ENCODE measurements around the gene IL25. TPM values are rescaled to one million over a fixed set of nuclear protein-coding genes. Genes with fewer than 3 reads are reported as not detected.

The IL25 gene
- total RNA-seq, 1 experiment from 2014 or later, result not detected

- CTCF ChIA-PET, result no interaction called here
Measured at GRCh38 chr14:23347406-23348296, 25.0 kb upstream of the IL25 start.

GRCh38 chr14:23348297-23348655 is 24.3 kb upstream of the IL25 start:
- intact Hi-C loops (cut with micrococcal nuclease; ENCODE audit: unreplicated experiment), result no loop called here
- H3K27me3 ChIP-seq (ENCODE audit: insufficient read depth, low read depth), result peaks cover 44% of the 10 kb centered on the region
- no peak overlapping the region for H3K4me3 ChIP-seq
- no peaks in the 10 kb centered on the region for H3F3A ChIP-seq (ENCODE audit: insufficient read depth, low read depth)
- no peaks in the 10 kb centered on the region for H3K9me2 ChIP-seq (ENCODE audit: insufficient read depth)
- BruUV-seq (replicated peaks), result no TSS peak
- no peaks in the 10 kb centered on the region for H3K36me3 ChIP-seq (ENCODE audit: low read depth)
- CTCF ChIA-PET, result interaction anchor here (0.5 kb wide), 1 partner anchor 704 kb away, joined by 3 read pairs; no protein-coding TSS in a partner anchor
- no peak overlapping the region for H2AFZ ChIP-seq
- TF ChIP-seq, protein P1, sequence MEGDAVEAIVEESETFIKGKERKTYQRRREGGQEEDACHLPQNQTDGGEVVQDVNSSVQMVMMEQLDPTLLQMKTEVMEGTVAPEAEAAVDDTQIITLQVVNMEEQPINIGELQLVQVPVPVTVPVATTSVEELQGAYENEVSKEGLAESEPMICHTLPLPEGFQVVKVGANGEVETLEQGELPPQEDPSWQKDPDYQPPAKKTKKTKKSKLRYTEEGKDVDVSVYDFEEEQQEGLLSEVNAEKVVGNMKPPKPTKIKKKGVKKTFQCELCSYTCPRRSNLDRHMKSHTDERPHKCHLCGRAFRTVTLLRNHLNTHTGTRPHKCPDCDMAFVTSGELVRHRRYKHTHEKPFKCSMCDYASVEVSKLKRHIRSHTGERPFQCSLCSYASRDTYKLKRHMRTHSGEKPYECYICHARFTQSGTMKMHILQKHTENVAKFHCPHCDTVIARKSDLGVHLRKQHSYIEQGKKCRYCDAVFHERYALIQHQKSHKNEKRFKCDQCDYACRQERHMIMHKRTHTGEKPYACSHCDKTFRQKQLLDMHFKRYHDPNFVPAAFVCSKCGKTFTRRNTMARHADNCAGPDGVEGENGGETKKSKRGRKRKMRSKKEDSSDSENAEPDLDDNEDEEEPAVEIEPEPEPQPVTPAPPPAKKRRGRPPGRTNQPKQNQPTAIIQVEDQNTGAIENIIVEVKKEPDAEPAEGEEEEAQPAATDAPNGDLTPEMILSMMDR (conservative IDR thresholded peaks at IDR 0.05), result no peak
- no peaks in the 10 kb centered on the region for H3K79me2 ChIP-seq (ENCODE audit: low read depth)
- POLR2A ChIA-PET (ENCODE audit: unreplicated experiment), result no interaction called here
- H4K20me1 ChIP-seq (ENCODE audit: insufficient read depth), result no peaks in the 10 kb centered on the region
- H3K27ac ChIP-seq, result no peak overlapping the region
- H3K4me1 ChIP-seq (replicated peaks; ENCODE audit: insufficient read depth), result no peaks in the 10 kb centered on the region
- H3K4me2 ChIP-seq, result no peak overlapping the region
- H3K9me3 ChIP-seq (ENCODE audit: insufficient read depth, low read depth), result no peaks in the 10 kb centered on the region; the same call in 1 of the 2 replicates
- DNase-seq, result no peak

More at GRCh38 chr14:23347406-23348296, 25.0 kb upstream of the IL25 start:
- TF ChIP-seq EZH2 (IDR thresholded peaks at IDR 0.05; ENCODE audit: low read depth), result no peak
- TF ChIP-seq, protein P1 (conservative IDR thresholded peaks at IDR 0.05), result no peak
- H2AFZ ChIP-seq, result no peak overlapping the region
- no peaks in the 10 kb centered on the region for H3K4me1 ChIP-seq (replicated peaks; ENCODE audit: insufficient read depth)
- no peak overlapping the region for H3K27ac ChIP-seq
- no TSS peak for BruUV-seq (replicated peaks)
- H3K4me3 ChIP-seq, result no peak overlapping the region
- H3K27me3 ChIP-seq (ENCODE audit: insufficient read depth, low read depth), result peaks cover 43% of the 10 kb centered on the region
- no peaks in the 10 kb centered on the region for H3K79me2 ChIP-seq (ENCODE audit: low read depth)
- H3K9me2 ChIP-seq (ENCODE audit: insufficient read depth), result no peaks in the 10 kb centered on the region
- no peaks in the 10 kb centered on the region for H3K36me3 ChIP-seq (ENCODE audit: low read depth)
- no peak for DNase-seq
- H3K4me2 ChIP-seq, result no peak overlapping the region
- no peaks in the 10 kb centered on the region for H4K20me1 ChIP-seq (ENCODE audit: insufficient read depth)
- no peaks in the 10 kb centered on the region for H3F3A ChIP-seq (ENCODE audit: insufficient read depth, low read depth)
- no peaks in the 10 kb centered on the region; the same call in 1 of the 2 replicates for H3K9me3 ChIP-seq (ENCODE audit: insufficient read depth, low read depth)
- intact Hi-C loops (cut with micrococcal nuclease; ENCODE audit: unreplicated experiment), result no loop called here
- POLR2A ChIA-PET (ENCODE audit: unreplicated experiment), result no interaction called here

DNA sequence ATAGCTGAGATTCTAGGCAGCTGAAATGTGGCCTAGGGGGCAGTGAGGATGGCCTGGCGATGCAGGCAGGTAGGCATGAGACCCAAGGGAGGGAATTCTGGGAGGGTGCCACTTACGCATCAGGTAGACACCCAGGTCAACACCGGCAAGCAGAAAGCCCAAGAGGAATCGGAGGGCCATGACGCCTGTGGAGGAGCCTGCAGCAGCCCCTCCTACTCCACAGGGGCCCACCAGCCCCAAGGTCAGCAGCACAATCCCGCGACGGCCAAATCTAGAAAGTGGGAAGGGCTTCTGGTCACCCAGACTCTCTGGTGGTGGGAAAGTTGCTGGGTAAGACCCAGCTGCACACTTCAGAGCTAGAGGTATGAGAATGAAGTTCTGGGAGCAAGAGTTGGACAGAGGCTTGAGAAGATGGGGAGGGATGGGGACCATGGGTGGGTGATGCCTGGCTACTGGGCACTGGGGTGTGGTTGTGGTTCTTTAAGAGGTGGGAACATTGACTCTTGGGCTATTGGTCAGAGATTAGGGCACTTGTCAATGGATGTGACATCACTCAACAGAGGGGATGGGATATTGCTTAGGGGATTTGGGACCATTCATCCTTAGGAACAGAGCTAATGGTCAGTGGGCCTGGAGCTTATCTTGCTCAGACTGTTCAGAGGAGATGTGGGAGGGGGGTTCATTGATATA is 23.3 kb upstream of the IL25 start:
- no peak overlapping the region for H3K4me2 ChIP-seq
- no peaks in the 10 kb centered on the region for H4K20me1 ChIP-seq (ENCODE audit: insufficient read depth)

More for the DNA sequence above, 23.3 kb upstream of the IL25 start:
- no peaks in the 10 kb centered on the region; the same call in 1 of the 2 replicates for H3K9me3 ChIP-seq (ENCODE audit: insufficient read depth, low read depth)
- peaks cover 45% of the 10 kb centered on the region for H3K27me3 ChIP-seq (ENCODE audit: insufficient read depth, low read depth)
- no peaks in the 10 kb centered on the region for H3K79me2 ChIP-seq (ENCODE audit: low read depth)
- H2AFZ ChIP-seq, result no peak overlapping the region
- H3K4me1 ChIP-seq (replicated peaks; ENCODE audit: insufficient read depth), result no peaks in the 10 kb centered on the region
- intact Hi-C loops (cut with micrococcal nuclease; ENCODE audit: unreplicated experiment), result no loop called here
- H3K27ac ChIP-seq, result no peak overlapping the region
- H3K4me3 ChIP-seq, result no peak overlapping the region
- no peaks in the 10 kb centered on the region for H3K36me3 ChIP-seq (ENCODE audit: low read depth)
- H3K9me2 ChIP-seq (ENCODE audit: insufficient read depth), result no peaks in the 10 kb centered on the region
- no TSS peak for BruUV-seq (replicated peaks)
- no peak for DNase-seq
- ChIA-PET POLR2A (ENCODE audit: unreplicated experiment) (no interaction called here), CTCF (no interaction called here)
- no peaks in the 10 kb centered on the region for H3F3A ChIP-seq (ENCODE audit: insufficient read depth, low read depth)
- no peak for TF ChIP-seq EZH2 (IDR thresholded peaks at IDR 0.05; ENCODE audit: low read depth)
- TF ChIP-seq, protein P1 (conservative IDR thresholded peaks at IDR 0.05), result no peak
